ENCODE measurements around the gene CCDC86. TPM values are rescaled to one million over a fixed set of nuclear protein-coding genes. Genes with fewer than 3 reads are reported as not detected.

CCDC86 gene
- total and polyA plus RNA-seq, 9 of the 15 experiments (the other 6 are each of a cell fraction or from before 2014, with no cell fraction given): 4.6 to 102 (median 25.2) TPM

GRCh38 chr11:60860943-60861342 lies 19.0 kb downstream of the CCDC86 start:
- intact Hi-C loops (cut with micrococcal nuclease): no loop called here
- Histone ChIP-seq H3K27me3 (ENCODE audit: control insufficient read depth in 2 of 2, insufficient read depth in 2 of 2, low read length in 2 of 2) (no peaks in the 10 kb centered on the region), H3K9ac (ENCODE audit: insufficient read depth in 1 of 2, low read depth in 2 of 2, low read length in 2 of 2) (no peak overlapping the region), H3K9me3 (replicated peaks; ENCODE audit: control insufficient read depth, insufficient read depth, low read depth, low read length) (no peaks in the 10 kb centered on the region), H2AFZ (ENCODE audit: low read depth, low read length) (no peak overlapping the region; the same call in 1 of the 2 replicates), H3K9me1 (ENCODE audit: control insufficient read depth, insufficient read depth, low read length) (no peaks in the 10 kb centered on the region), H3K4me2 (ENCODE audit: insufficient read depth, low read length) (no peak overlapping the region), H3K36me3 (ENCODE audit: control insufficient read depth, insufficient read depth, low read length) (no peaks in the 10 kb centered on the region), H3K79me2 (ENCODE audit: control insufficient read depth, insufficient read depth, low read length) (no peaks in the 10 kb centered on the region), H3K4me1 (replicated peaks in 1 of 2; ENCODE audit: control insufficient read depth in 2 of 2, insufficient read depth in 2 of 2, low read length in 2 of 2) (peaks cover 30 to 41% of the 10 kb centered on the region in 2 experiments), H4K20me1 (replicated peaks; ENCODE audit: control insufficient read depth, insufficient read depth, low read length) (no peaks in the 10 kb centered on the region), H3K4me3 (no peak overlapping the region), H3K27ac (ENCODE audit: extremely low read depth, low read depth, low read length) (no peak overlapping the region)
- BruUV-seq (replicated peaks): no TSS peak
- CTCF ChIA-PET (ENCODE audit: low intra/inter-chr PET ratio): no interaction called here
- FAIRE-seq (no peak), DNase-seq (ENCODE audit: extremely low read depth in 1 of 4, low spot score in 3 of 4) (no peak), ATAC-seq (no peak)
- no peak for TF ChIP-seq CHCHD3 (CRISPR knock-in tag; IDR thresholded peaks at IDR 0.05)
- TF ChIP-seq RBBP5 (IDR thresholded peaks at IDR 0.05; ENCODE audit: borderline replicate concordance, insufficient read depth, low read length, poor library complexity, severe bottlenecking): no peak
- TF ChIP-seq KDM1A (IDR thresholded peaks at IDR 0.05): no peak
- no peak for TF ChIP-seq TSHZ1 (CRISPR knock-in tag; IDR thresholded peaks at IDR 0.05)
- no peak for TF ChIP-seq HMG20A (CRISPR knock-in tag; conservative IDR thresholded peaks at IDR 0.05)
- TF ChIP-seq NR2C1 (IDR thresholded peaks at IDR 0.05): no peak
- no peak for TF ChIP-seq NR2C1 (tag; IDR thresholded peaks at IDR 0.05)
- no peak for TF ChIP-seq EGR1 (conservative IDR thresholded peaks at IDR 0.05)
- no peak for TF ChIP-seq SRSF7 (optimal IDR thresholded peaks at IDR 0.05; ENCODE audit: low read depth, low read length)
- no peak for TF ChIP-seq MTA1 (IDR thresholded peaks at IDR 0.05; ENCODE audit: borderline replicate concordance)
- no peak for TF ChIP-seq MAFK (IDR thresholded peaks at IDR 0.05; ENCODE audit: low read length)
- no peak for TF ChIP-seq DMBX1 (CRISPR knock-in tag; IDR thresholded peaks at IDR 0.05; ENCODE audit: borderline replicate concordance)
- no peak for TF ChIP-seq POLR3A (IDR thresholded peaks at IDR 0.05; ENCODE audit: borderline replicate concordance, extremely low read depth, insufficient read depth, insufficient read length)
- TF ChIP-seq HNRNPLL (IDR thresholded peaks at IDR 0.05; ENCODE audit: low read depth, low read length, poor library complexity, severe bottlenecking): no peak
- no peak for TF ChIP-seq ZKSCAN8 (CRISPR knock-in tag; IDR thresholded peaks at IDR 0.05)
- no peak for TF ChIP-seq XRCC5 (IDR thresholded peaks at IDR 0.05; ENCODE audit: low read depth, low read length)
- TF ChIP-seq ZBTB33 (CRISPR knock-in tag; IDR thresholded peaks at IDR 0.05): no peak
- TF ChIP-seq WHSC1 (IDR thresholded peaks at IDR 0.05; ENCODE audit: low read length): no peak
- no peak for TF ChIP-seq ZNF12 (CRISPR knock-in tag; IDR thresholded peaks at IDR 0.05)
- POLR2A ChIA-PET: no interaction called here
- in situ Hi-C loops (cut with MboI): no loop called here
- WGBS (ENCODE audit: insufficient coverage, low coverage, missing lambda C conversion rate): 93% methylated on average over 7 of the region's 7 CpGs
